Stimulated activated CD4-positive, alpha-beta T cell treated with anti-CD3 and anti-CD28 coated beads, Interleukin-15, amount 100 ng/mL, for 1 hour (primary cell): Measurements from ENCODE around the gene SRGAP3.

Source experiments
- DNase-seq, 2 donors: peaks; one replicate each; pipeline ENCODE4 v3.0.0-alpha.2; 2020; ENCODE audit warnings: low read depth in 1 of 2, low spot score in 1 of 2

The SRGAP3 gene

DNA sequence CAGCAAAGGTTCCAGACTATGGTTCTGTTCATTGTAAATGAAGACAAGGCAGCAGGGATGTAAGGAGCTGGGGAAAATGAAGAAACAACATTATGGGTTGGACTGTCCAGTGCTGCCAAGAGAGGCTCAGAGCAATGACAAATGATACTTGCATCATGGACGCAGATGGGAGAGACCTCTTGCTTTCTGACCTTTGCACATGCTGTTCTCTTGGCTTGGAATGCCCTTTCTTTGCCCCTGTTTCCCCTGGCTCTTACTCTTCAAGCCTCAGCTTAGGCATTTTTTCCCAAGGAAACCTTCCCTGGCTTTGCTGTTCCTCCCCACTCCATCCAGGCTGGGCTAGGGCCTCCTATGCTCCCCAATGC is 226.2 kb downstream of the SRGAP3 start:
- DNase-seq = no peak

DNA sequence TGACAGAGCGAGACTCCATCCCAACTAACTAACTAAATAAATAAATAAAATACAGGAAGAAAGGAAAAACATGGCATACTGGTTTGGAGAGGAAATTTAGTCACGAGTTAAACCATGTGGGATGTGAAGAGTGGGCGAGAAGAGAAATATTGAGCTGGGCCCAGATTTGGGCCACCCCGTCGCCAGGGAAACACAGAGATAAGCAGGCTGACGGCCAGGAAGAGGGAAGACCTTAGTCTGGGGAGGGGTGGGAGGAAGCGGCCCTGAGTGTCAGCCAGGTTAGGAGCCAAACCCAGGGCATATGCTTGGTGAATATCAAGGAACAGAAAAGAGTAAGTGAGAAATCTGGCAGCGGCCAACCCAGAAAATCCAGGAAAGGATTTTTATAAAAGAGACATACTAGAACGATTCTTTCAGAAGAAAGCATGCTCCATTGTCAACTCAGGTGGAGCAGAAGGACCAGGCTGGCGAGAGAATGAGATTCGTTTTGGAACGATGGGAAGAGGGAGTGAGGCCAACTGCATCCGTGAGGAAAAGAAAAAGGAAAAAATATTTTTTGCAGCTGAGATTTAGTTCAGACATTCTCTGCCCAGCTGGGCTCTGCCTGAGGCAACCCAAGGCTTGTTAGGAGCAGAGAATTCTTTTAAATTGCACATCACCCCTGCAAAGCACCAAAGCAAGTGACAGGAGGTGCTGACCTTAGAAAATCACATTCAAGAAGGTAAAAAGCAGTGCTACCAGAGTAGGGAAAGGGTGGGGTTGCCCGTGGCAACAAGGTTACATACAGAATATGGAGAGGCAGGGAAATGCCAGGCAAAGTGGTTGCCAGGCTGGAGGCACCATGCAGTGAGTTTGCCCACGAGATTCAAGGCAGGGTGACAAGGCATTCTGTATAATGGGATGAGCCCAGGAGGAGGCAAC is 226.9 kb downstream of the SRGAP3 start:
- no peak for DNase-seq

DNA sequence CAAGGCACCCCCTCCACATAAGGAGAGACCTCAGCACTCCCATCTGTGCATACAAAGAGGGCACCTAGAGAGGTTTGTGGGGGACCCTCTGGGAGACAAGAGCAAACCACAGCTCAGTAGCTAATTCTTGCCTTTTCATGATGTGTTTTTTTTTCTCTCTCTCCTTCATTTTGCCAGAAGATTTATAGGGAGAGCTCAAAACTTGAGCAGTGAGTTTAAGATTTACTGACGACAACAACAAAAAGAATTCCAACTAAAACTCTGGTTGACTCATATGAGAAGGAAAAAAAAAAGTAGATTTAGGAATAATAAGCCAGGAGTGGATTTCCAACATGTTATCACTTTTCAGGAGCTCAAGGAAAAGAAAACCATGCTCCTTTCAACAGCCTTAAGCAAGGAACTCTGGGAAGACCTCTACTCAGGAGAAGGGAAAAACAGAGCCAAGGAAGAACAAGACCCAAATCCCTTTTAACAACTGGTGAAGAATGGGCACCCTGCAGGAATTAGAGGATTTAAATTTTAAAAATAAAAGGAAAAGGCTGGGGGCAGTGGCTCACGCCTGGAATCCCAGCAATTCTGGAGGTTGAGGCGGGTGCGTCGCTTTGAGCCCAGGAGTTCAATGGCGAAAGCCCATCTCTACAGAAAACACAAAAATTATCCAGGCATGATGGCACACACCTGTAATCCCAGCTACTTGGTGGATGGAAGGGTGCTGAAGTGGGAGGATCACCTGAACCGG is 228.0 kb downstream of the SRGAP3 start:
- no peak for DNase-seq

DNA sequence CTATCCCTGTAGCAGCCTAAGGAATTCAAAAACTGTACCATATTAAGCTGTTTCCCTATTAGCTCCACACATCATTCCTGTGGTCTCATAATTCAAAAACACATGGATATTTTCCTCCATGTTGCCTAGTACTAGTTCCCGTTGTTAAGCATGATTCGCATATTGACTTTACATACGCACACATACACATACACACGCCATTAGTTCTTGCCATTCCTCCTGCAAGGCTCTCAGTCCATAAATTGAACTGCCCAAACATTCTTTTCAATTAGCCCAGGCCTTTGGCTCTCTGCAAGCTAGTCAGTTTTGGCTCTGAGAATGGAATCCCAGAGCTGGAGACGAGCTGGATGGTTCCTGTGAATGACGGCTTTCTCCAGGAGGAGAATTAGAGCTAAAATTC is 229.0 kb downstream of the SRGAP3 start:
- no peak for DNase-seq

DNA sequence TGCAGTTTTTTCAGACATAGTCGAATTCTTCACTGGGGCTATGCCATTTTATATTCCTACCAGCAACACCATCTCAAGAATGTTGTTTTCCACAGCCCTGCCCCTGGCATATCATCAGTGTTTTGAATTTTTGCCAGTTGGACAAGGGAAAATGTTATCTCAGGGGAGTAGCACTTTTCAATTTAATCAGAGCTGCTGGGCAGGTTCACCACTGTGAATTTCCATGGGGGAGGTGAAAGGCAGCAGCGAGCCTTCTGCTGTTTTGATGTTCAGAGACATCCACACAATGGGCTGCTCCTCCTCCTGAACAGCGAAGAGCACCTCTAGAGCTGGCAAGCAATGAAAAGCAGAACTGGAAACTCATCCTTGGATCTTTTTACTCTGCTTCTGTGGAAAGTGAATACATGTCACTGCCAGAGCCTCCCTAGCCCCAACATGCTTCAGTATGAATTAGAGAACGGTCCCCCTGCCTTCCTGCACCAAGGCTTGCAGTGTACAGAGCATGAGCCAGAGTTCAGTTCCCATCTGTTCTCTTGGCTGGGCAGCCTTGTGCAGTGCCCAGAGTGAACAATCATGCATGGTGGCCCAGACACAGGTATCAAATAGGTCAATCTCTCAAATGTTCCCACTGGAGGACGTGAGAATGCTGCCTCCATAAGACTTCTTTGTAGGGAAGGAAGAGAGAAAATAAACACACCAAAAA is 230.0 kb downstream of the SRGAP3 start:
- DNase-seq = no peak

DNA sequence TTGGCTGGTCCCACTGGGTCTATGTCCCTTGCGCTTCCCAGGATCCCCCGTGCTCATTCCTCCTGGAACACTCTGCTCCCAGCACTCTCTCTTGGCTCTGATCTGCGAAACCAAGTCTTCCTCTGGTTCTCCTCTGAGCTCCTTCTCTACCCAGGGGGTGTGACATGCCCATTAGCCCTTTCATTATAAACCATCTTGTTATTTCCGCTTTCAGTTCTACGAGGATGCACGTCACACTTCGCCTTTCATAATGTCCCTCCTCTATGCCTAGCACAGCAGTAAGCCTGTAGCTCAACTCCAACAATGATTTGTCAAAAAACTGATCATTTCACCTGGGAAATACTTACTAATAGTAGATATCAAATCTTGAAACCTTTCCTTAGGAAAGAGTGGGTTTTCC is 234.2 kb downstream of the SRGAP3 start:
- no peak for DNase-seq

DNA sequence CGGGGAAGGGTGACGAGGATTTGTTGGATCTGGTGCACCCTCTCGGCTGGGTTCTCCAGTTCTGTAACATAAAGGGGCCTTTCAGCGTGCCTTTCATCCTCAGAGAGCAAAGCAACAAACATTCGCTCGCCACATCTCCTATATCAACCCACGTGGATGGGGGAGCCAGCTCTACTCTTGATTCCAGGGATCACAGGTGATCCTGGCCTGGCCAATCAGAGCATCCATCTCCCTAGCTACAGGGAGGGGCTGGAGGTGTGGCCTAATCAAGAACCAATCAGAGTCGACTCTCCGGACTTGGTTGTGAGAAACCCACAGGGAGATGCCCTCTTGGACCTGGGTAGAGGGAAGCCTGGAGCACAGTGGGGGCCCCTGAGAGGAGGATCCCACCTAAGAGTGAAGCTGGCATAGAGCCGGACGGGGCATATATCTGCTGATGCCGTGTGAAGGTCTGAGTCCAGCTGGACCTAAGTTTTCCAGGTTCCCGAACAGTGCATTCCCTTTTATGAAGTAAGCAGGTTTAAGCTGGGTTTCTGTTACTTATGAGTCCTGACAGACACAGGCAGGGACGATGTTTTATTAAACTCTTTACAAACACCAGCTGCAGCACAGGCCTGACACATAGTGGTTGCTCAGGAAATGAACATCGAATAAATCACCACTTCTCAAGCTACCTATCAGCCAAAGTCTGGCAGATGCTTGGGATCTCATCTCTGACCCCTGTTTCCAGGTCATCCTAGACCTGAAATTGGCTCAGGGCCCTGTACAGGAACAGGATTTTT is 235.5 kb downstream of the SRGAP3 start:
- DNase-seq = no peak

DNA sequence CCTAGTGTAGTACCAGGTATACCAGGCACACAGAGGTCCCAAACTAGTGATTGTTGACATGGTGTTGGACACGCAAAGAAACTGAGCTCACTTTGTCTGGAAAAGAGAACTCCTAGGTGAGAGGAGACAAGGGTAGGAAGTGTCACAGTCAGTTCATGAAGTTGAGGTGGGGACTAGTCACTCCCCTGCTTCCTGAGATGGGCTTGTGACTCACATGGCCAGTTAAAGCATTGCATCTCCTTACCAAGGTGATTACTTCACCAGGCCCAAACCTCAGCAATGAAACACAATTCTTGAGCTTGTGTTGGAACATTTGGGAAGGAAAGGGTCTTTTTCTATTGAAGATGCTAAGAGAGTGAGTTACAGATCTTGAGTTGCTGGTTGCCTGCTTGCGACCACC is 236.9 kb downstream of the SRGAP3 start:
- no peak for DNase-seq

DNA sequence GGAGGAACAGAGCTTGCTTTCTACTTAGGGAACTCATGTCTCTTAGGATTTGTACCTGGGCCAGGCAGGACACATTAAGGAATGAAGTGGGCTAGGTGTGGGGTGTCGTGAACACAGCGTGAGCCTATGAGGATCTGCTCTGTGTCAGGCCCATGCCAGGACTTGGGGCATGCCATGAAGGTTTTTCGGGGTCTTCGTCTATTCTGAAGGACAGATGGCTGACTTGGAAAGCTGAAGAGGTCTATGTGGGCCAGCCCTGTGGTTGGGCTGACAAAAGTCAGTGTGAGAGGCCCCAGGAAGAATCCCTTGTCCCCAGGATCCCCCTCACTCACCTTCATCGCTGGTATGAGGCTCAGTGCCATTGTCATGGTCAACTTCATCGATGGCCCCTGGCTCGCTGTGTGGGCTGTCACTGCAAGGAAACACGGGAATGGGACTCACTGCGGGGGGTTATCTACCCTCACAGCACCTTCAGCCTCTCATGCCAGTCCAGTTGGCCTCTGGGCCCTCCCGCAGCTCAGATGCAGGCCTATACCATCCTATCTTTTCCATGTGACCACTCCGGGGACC is 239.4 kb downstream of the SRGAP3 start:
- DNase-seq = no peak

DNA sequence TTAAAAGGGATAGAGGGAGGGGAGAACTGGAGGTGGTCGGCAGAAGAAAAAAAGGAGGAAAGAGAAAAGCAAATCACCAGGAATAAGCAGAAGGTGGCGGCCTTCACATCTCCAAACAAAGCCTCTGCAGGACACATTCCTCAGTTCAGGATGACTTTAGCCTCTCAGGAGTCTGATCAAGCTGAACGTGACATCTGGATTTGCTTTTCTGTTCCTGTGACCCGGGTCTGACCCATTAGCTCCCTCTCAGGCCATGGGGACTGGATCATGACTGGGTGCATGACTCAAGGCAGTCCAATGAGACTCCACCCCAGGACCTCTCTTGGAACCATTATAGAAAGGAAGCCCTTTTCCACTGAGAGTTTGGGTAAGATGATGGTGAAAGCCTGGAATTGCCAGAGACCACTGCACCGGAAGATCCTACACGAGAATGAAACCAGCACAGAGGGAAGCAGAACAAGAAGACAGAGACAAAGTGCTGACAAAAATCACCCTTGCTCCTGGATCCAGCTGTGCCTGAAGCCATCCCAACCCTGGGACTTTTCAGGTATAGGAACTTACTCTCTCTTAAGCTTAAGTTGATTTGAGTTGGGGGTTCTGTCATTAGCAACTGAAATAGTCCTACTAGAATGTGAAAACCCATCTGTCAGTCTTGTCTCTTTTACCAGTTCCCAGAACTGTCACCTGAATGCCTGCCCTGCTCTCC is 240.7 kb downstream of the SRGAP3 start:
- no peak for DNase-seq

DNA sequence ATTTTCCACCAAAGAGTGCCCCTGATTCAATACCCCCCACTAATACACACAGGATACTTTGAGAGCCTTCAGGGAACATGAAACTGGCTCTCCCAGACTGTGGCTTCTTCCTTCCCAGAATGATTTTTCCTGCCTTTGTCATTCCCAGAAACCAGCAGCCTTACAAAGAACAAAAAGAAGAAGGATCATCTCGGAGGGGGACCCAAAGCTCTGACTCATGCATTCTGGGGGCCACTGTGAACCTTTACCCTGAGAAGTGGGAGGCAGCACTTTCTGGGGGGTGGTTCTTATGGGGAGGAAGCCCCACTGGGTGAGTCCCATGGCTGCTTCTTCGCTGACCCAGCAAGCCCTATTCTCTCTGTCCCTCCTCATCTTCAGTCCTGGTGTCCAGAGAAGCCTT is 241.5 kb downstream of the SRGAP3 start:
- DNase-seq = no peak

DNA sequence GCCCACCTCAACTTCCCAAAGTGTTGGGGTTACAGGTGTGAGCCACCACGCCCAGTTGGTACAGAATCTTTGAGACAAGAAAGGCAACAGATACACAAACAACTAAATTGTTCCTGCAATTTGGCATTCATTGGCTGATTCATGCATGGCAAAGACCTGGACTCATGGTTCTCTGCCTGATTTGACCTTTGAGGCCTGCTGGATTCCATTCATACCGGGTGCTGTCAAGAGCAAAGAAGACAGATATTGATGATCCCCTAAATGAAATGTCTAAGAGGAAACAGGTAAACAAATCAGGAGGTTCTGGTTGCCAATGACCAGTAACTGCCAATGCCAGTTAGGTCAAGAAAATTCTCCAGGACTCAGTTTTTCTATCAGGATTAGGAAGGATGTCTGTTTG is 242.2 kb downstream of the SRGAP3 start:
- DNase-seq = no peak

DNA sequence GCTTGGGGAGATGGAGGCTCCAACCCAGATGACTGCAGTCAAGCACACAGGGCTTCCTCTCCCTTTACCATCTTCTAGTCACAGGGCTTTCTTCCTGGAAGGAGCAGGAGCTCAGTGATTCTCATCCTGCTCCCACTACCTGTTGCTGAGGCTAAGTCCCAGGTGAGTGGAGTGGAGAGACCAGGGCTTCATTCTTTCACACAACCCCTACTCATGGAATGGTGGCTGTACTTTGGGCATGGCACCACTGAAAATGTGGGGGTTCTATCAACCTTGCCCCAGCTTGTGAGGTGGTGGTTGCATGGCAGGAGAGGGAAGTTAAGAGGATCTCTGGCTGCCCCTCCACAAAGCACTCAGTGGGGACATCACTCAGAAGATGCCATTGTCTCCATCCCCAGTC is 249.4 kb downstream of the SRGAP3 start:
- DNase-seq = no peak

DNA sequence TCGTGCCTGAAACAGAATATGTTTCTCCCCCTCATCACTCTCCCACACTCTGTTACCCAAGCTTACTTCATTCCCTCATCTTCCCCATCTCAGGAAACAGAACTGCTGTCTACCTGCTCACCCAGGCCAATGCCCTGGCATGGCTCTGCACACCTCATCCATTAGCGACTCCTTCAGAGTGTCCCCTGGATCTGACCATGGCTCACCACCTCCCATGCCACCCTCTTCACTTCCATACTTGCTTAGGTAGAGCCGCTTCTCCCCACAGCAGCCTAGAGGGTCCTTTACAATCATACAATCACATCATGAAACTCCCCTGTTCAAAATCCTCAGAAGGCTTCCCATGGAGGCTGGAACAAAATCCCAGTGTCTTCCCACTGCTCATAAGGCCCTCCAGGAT is 252.3 kb downstream of the SRGAP3 start:
- DNase-seq = no peak

DNA sequence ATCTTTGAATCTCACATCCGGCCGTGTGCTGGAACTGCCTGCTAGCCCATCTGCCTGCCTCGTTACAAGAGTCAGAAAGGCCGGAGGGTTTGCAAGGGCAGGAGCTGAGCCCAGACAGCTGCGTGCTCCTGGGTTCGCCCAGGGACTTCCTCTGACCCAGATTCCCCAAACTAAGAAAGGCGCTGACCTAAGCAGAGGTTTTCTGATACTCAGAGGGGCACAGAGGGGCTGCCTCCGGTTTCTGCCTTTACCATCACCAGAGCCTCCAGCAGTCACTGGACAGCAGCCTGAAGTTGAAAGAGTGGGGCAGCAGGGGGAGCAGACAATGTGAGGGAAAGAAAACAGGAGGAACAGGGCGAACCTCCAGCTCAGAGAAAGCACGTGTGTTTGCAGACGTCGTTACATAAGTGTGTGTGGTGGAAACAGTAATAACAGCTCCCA is 252.7 kb downstream of the SRGAP3 start:
- no peak for DNase-seq

DNA sequence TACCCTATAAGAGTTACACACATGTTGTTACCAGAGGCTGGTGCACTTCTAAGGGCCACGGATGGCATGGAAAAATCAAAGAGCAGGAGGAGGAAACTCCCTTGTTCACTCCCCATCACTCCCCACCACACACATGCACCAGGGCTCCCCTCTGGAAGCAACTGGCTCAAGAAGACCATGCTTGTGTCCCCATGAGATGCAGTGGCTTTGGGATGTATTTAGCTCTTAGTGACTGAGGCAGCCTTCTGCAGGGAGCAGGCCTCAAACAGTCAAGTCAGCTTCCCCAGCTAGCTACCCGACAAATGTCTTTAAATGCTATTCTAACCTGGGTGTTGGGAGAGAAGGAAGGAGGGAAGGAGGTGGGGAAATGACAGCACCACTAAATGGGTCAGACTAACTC is 253.2 kb downstream of the SRGAP3 start:
- DNase-seq = no peak

DNA sequence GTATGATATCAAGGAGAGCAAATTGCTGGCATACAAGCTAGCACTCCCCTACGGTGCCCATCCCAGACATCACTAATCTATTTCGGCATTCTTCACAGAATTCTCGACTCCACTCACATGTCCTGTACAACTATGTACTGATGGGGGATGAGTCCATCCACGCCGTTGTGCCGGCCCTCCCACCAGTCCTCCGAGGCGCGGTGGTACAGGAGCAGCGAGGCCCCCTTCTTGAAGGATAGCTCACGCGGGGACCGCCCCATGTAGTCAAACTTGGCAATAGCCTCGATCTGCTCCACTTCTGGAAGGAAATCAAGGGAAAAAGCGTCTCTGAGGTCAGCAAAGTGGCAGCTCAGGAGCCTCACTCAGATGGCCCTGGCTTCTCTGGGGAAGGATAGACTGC is 255.2 kb downstream of the SRGAP3 start:
- DNase-seq = no peak

DNA sequence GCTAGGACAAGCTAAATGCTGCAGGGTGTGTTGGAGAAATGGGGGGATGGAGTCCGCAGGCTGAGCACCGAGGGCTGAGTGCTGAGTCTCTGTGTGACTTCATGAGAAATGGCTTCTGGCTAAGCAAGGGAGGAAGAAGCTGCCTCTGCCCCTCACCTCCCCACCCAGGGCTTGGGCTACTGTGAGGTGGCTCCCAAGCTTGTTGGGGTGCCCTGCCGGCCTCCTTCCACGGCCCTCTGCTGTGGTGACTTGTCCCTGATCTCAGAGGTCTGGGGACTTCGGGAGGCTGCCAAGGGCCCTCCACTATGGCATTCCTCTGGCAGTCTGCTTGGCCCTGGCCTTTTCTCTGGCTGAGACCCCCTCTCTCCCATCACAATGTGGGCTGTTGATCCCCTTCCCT is 256.1 kb downstream of the SRGAP3 start:
- DNase-seq = no peak

DNA sequence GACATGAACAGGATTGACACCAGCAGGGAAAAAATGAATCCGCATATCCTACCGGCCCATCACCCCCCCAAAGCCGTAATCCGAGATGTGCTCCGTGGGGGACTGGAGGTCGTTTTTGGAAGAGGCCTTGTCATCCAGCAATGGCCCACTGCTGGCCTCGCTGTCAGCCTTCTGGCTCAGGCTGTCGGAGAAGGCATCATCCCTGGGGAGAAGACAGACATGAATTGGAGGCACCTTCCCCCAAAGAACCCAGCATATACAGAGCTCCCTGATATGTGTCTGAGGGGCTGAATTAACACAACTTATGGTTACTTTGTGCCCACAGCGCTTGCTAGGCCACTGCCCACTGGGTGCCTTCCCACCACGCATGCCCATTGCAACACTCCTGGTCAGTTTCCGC is 256.6 kb downstream of the SRGAP3 start:
- no peak for DNase-seq

DNA sequence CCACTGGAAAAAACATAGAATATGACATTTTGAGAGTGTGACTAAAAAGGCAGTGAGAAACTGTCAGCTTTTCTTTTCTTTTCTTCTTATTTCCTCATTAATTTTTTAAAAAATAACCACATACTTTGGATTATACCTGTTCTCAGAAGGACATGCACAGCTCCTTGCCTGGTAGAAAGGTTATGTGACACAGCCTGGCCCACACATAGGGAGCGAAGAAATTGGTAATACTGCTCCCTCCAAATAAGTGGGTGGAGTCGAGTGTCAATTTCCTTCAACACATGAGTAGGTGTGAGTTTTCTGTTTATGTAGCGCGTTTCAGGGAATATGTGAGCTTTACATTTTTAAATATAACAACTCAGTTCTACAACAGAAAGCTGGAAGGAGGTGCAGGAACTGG is 257.2 kb downstream of the SRGAP3 start:
- DNase-seq = no peak
